T-cell (primary cell): ENCODE measurements around the gene FGF11. TPM values are rescaled to one million over a fixed set of nuclear protein-coding genes. Genes with fewer than 3 reads are reported as not detected.

Experiments
- ATAC-seq, 4 experiments: fragments of 200-7000 bp in 3 of 4; fragments of 150-1000 bp in 1 of 4; cut with Tn5 transposase; replicated peaks in 1 of 4; 1 replicate in 3 of 4; 2 replicates in 1 of 4; pipeline ENCODE4 v1.10.0; 2021; ENCODE audit warnings: moderate library complexity in 3 of 4, mild to moderate bottlenecking in 2 of 4, moderate number of reproducible peaks in 1 of 4
- CTCF ChIA-PET, 2 donors: fragments of 300-600 bp; sonication (Branson Sonifier 250); formaldehyde crosslinking; loops; one replicate each; lab custom pipeline; 2022; ENCODE audit warnings: antibody characterized with exemption in 2 of 2; lab: Charles Lee
- POLR2A ChIA-PET, 2 donors: fragments of 300-600 bp; sonication (Branson Sonifier 250); formaldehyde crosslinking; loops; one replicate each; lab custom pipeline; 2022; ENCODE audit warnings: antibody characterized with exemption in 2 of 2; lab: Charles Lee
- DNase-seq, 35 experiments: peaks; one replicate each; pipeline versions ENCODE4 v3.0.0 to v3.0.0-alpha.2; 2013 to 2023
- H3K27ac ChIP-seq: one replicate; pipeline ENCODE4 v1.5.1; 2013; ENCODE audit warnings: low read length
- H3K27me3 ChIP-seq, 2 experiments: replicated peaks in 1 of 2; 1 replicate in 1 of 2; 2 replicates in 1 of 2; pipeline versions ENCODE4 v1.6.1 to v1.7.0; 2013; ENCODE audit warnings: low read length in 1 of 2, mixed read lengths in 1 of 2; ENCODE audit not compliant: control insufficient read depth in 2 of 2, insufficient read depth in 2 of 2; ENCODE audit errors: extremely low read depth in 1 of 2
- H3K36me3 ChIP-seq, 2 donors: 1 replicate in 1 of 2; 2 replicates in 1 of 2; pipeline versions ENCODE4 v1.6.1 to v1.7.0; 2013; ENCODE audit warnings: low read length in 1 of 2; ENCODE audit not compliant: control insufficient read depth in 2 of 2, insufficient read depth in 1 of 2; ENCODE audit errors: extremely low read depth in 1 of 2
- H3K4me1 ChIP-seq, 2 experiments: 1 replicate in 1 of 2; 2 replicates in 1 of 2; pipeline versions ENCODE4 v1.6.1 to v1.7.0; 2013; ENCODE audit warnings: low read length in 2 of 2, mixed read lengths in 1 of 2; ENCODE audit not compliant: insufficient read depth in 2 of 2, control insufficient read depth in 1 of 2; ENCODE audit errors: extremely low read depth in 1 of 2
- H3K4me3 ChIP-seq, 2 donors: 1 replicate in 1 of 2; 2 replicates in 1 of 2; pipeline versions ENCODE4 v1.5.1 to v1.7.0; 2013; ENCODE audit warnings: mild to moderate bottlenecking in 2 of 2, low read length in 1 of 2, moderate library complexity in 1 of 2; ENCODE audit not compliant: control insufficient read depth in 1 of 2; ENCODE audit errors: extremely low read depth in 1 of 2
- H3K9me3 ChIP-seq: 2 replicates; pipeline ENCODE4 v1.7.0; 2013
- H3K27ac Mint-ChIP-seq, 2 donors: one replicate each; pipeline ENCODE4 v1.8.0; 2020 to 2021; ENCODE audit warnings: mild to moderate bottlenecking in 2 of 2, mixed read lengths in 2 of 2
- H3K27me3 Mint-ChIP-seq, 2 donors: one replicate each; pipeline ENCODE4 v1.8.0; 2021 to 2022; ENCODE audit warnings: mixed read lengths in 2 of 2
- H3K36me3 Mint-ChIP-seq: one replicate; pipeline ENCODE4 v1.8.0; 2021; ENCODE audit warnings: mixed read lengths
- H3K4me1 Mint-ChIP-seq, 3 donors: one replicate each; pipeline ENCODE4 v1.8.0; 2020 to 2022; ENCODE audit warnings: mixed read lengths in 3 of 3, mild to moderate bottlenecking in 1 of 3
- H3K4me3 Mint-ChIP-seq, 3 donors: one replicate each; pipeline ENCODE4 v1.8.0; 2020 to 2022; ENCODE audit warnings: mild to moderate bottlenecking in 3 of 3, mixed read lengths in 3 of 3, moderate library complexity in 3 of 3
- H3K9me3 Mint-ChIP-seq, 3 donors: one replicate each; pipeline ENCODE4 v1.8.0; 2020 to 2022; ENCODE audit warnings: mixed read lengths in 3 of 3
- WGBS: methylation state at CpG from one replicate; pipeline ENCODE4 v1.1.5; 2013; ENCODE audit warnings: missing lambda C conversion rate; ENCODE audit not compliant: insufficient coverage; 5-methylcytosine and 5-hydroxymethylcytosine counted together
- total RNA-seq, 35 experiments: library from RNA in 6 of 35; stranded (reverse) in 6 of 35; fragments of 120-200 nt in 1 of 35; gene quantifications; one replicate each; pipeline versions ENCODE4 v1.2.1 to v1.2.4 and lab custom pipeline; 2013 to 2026

Gene FGF11
- total RNA-seq, 5 donors from 2014 or later (not counting 1 experiment from before 2014, with no cell fraction given) = 2.4 to 4.2 (median 3.3) TPM

DNA sequence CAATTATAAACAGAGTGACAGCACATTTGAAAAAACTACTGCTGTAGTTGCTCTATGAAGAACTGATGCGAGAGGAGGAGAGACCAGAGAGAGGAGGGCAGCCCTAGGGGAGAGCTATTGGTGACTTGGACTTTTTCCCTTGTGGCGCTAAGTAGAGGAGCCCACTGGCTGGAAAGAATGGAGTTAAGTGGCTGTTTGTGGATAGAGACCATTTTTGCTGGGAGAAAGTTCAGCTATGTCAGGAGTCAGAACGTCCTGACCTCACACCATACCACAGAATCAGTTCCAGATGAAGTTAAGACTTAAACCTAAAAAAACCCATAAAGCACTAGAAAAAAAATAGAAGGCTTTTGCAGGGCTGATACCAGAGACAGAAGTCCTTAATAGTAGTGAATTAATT lies 46.9 kb downstream of the FGF11 start:
- Histone ChIP-seq H3K27me3 (no peaks in the 10 kb centered on the region), H3K27ac (no peak overlapping the region), H3K4me1 (peaks cover 35 to 66% of the 10 kb centered on the region in 2 experiments), H3K9me3 (no peaks in the 10 kb centered on the region), H3K36me3 (peaks cover 0 to 10% of the 10 kb centered on the region in 2 donors), H3K4me3 (peak overlapping the region; percentile 53 to 92)
- DNase-seq (no peak), ATAC-seq (no peak)
- Mint-ChIP-seq H3K9me3 (no peaks in the 10 kb centered on the region), H3K4me1 (peaks cover 78 to 86% (median 78%) of the 10 kb centered on the region in 3 donors), H3K4me3 (peak overlapping the region; percentile 77 to 98 (median 92)), H3K27me3 (no peaks in the 10 kb centered on the region), H3K36me3 (peaks cover 14% of the 10 kb centered on the region), H3K27ac (peak overlapping the region; percentile 63 to 75)
- CTCF ChIA-PET = interaction anchor here in 1 of 2 donors (1.1 to 1.2 kb wide), 2 partner anchors 75 to 82 kb away, joined by 3 to 5 read pairs; partner anchors contain the start of genes SENP3 and TMEM256
- POLR2A ChIA-PET = interaction anchor here (0.6 to 3.6 kb wide), 6 partner anchors 10 to 60 kb away, joined by 3 to 21 read pairs (median 3); partner anchors contain the start of gene TMEM102 (in 1 of the 2)
- WGBS = 82% methylated on average over 2 of the region's 3 CpGs

GRCh38 chr17:7490144-7490543 lies 50.8 kb downstream of the FGF11 start:
- no peak for ATAC-seq
- CTCF ChIA-PET = interaction anchor here in 1 of 2 donors (1.0 kb wide), 1 partner anchor 53 kb away, joined by 3 read pairs; no protein-coding TSS in a partner anchor

DNA sequence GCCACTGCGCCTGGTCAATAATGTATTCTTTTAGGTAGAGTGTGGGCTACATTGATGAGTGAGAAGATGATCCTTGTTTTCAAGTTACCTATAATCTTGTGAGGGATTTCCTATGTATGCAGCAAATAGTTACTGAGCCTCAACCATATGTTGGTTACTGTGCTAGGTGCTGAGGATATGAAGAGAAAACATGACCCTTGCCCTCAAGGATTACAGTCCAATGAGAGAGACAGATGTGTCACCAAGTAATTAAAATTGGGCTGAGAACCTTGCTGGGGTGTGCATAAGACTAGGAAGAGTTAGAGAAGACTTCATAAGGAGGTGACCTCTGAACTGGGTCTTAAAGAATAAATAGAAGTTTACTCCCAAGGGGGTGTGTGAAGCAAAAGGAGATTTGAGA lies 52.3 kb downstream of the FGF11 start:
- Histone ChIP-seq H3K27me3 (no peaks in the 10 kb centered on the region), H3K4me3 (no peak overlapping the region), H3K27ac (no peak overlapping the region), H3K36me3 (peaks cover 3 to 50% of the 10 kb centered on the region in 2 donors), H3K4me1 (peaks cover 22 to 43% of the 10 kb centered on the region in 2 experiments), H3K9me3 (no peaks in the 10 kb centered on the region)
- no peak for DNase-seq
- POLR2A ChIA-PET = interaction anchor here in 1 of 2 donors (0.6 kb wide), 1 partner anchor 61 kb away, joined by 4 read pairs; no protein-coding TSS in a partner anchor
- Mint-ChIP-seq H3K27me3 (no peaks in the 10 kb centered on the region), H3K36me3 (peaks cover 41% of the 10 kb centered on the region), H3K4me3 (no peak overlapping the region), H3K4me1 (peaks cover 63 to 68% (median 68%) of the 10 kb centered on the region in 3 donors), H3K27ac (peak overlapping the region in 1 of 2 donors; percentile 18), H3K9me3 (no peaks in the 10 kb centered on the region)
- CTCF ChIA-PET = no interaction called here
- ATAC-seq = no peak
- WGBS = 100% methylated on average over 1 of the region's 1 CpG

More at GRCh38 chr17:7490144-7490543, 50.8 kb downstream of the FGF11 start:
- peaks cover 32% of the 10 kb centered on the region for H3K36me3 Mint-ChIP-seq
- no peak overlapping the region for H3K27ac ChIP-seq
- H3K9me3 ChIP-seq = no peaks in the 10 kb centered on the region
- peaks cover 33 to 55% of the 10 kb centered on the region in 2 experiments for H3K4me1 ChIP-seq
- H3K9me3 Mint-ChIP-seq = no peaks in the 10 kb centered on the region
- peaks cover 71 to 80% (median 77%) of the 10 kb centered on the region in 3 donors for H3K4me1 Mint-ChIP-seq
- H3K27me3 ChIP-seq = no peaks in the 10 kb centered on the region
- no peak for DNase-seq
- peak overlapping the region in 1 of 2 donors; percentile 3 for H3K27ac Mint-ChIP-seq
- H3K4me3 Mint-ChIP-seq = no peak overlapping the region
- peaks cover 0 to 36% of the 10 kb centered on the region in 2 donors for H3K36me3 ChIP-seq
- H3K27me3 Mint-ChIP-seq = no peaks in the 10 kb centered on the region
- 71% methylated on average over 5 of the region's 8 CpGs for WGBS
- no peak overlapping the region for H3K4me3 ChIP-seq
- POLR2A ChIA-PET = interaction anchor here in 1 of 2 donors (0.9 kb wide), 1 partner anchor 23 kb away, joined by 4 read pairs; no protein-coding TSS in a partner anchor

- Mint-ChIP-seq H3K36me3 (peaks cover 50% of the 10 kb centered on the region), H3K27me3 (no peaks in the 10 kb centered on the region), H3K4me1 (peaks cover 43 to 48% (median 47%) of the 10 kb centered on the region in 3 donors), H3K9me3 (no peaks in the 10 kb centered on the region), H3K4me3 (no peak overlapping the region), H3K27ac (peak overlapping the region in 1 of 2 donors; percentile 40)
- Histone ChIP-seq H3K27ac (no peak overlapping the region), H3K4me3 (no peak overlapping the region), H3K36me3 (peaks cover 4 to 71% of the 10 kb centered on the region in 2 donors), H3K9me3 (no peaks in the 10 kb centered on the region), H3K4me1 (peaks cover 6 to 23% of the 10 kb centered on the region in 2 experiments), H3K27me3 (no peaks in the 10 kb centered on the region)
- WGBS = 86% methylated on average over 1 of the region's 3 CpGs
- ATAC-seq (no peak), DNase-seq (no peak)
- CTCF ChIA-PET = interaction anchor here in 1 of 2 donors (0.6 kb wide), 1 partner anchor 165 kb away, joined by 5 read pairs; no protein-coding TSS in a partner anchor
- POLR2A ChIA-PET = no interaction called here
Observed at GRCh38 chr17:7493941-7494340, 54.6 kb downstream of the FGF11 start.

Other genes starting within 250 kb of the FGF11 start
- 10 to 100 TPM in 2 of 5 donors, 1 to 10 TPM in 3; 8.1 to 13.6 (median 9.3) TPM for gene DLG4, start 219.7 kb upstream of the FGF11 start, total RNA-seq
- gene ACADVL, start 219.6 kb upstream of the FGF11 start, total RNA-seq = 100 to 1,000 TPM; 275 to 424 (median 385) TPM
- gene DVL2, start 205.0 kb upstream of the FGF11 start, total RNA-seq = 10 to 100 TPM; 48.2 to 76.3 (median 70.4) TPM
- 10 to 100 TPM; 13.3 to 51.6 (median 43.5) TPM for gene PHF23, start 200.1 kb upstream of the FGF11 start, total RNA-seq
- gene GABARAP, start 197.1 kb upstream of the FGF11 start, total RNA-seq = 100 to 1,000 TPM; 197 to 278 (median 276) TPM
- 100 to 1,000 TPM; 109 to 131 (median 125) TPM for gene CTDNEP1, start 187.8 kb upstream of the FGF11 start, total RNA-seq
- gene ELP5, start 187.3 kb upstream of the FGF11 start, total RNA-seq = 10 to 100 TPM; 29.8 to 35.9 (median 33.3) TPM
- 1 to 10 TPM; 2.4 to 5.9 (median 2.9) TPM for gene CLDN7, start 177.0 kb upstream of the FGF11 start, total RNA-seq
- gene SLC2A4, start 157.8 kb upstream of the FGF11 start, total RNA-seq = under 1 TPM in 1 of 5 donors, not detected in 4; 0.06 TPM
- gene YBX2, start 144.9 kb upstream of the FGF11 start, total RNA-seq = under 1 TPM in 4 of 5 donors, not detected in 1; 0.20 to 0.57 (median 0.45) TPM
- 100 to 1,000 TPM; 286 to 481 (median 306) TPM for gene EIF5A, start 131.9 kb upstream of the FGF11 start, total RNA-seq
- 100 to 1,000 TPM; 114 to 129 (median 125) TPM for gene GPS2, start 124.2 kb upstream of the FGF11 start, total RNA-seq
- gene NEURL4, start 110.2 kb upstream of the FGF11 start, total RNA-seq = 10 to 100 TPM; 49.5 to 90.2 (median 80.0) TPM
- 100 to 1,000 TPM; 531 to 781 (median 649) TPM for gene ACAP1, start 103.0 kb upstream of the FGF11 start, total RNA-seq
- gene KCTD11, start 87.3 kb upstream of the FGF11 start, total RNA-seq = 1 to 10 TPM; 2.4 to 7.3 (median 4.8) TPM
- gene TMEM95, start 84.4 kb upstream of the FGF11 start, total RNA-seq = not detected
- 10 to 100 TPM in 3 of 5 donors, 1 to 10 TPM in 2; 5.7 to 18.3 (median 16.0) TPM for gene TNK1, start 58.4 kb upstream of the FGF11 start, total RNA-seq
- gene PLSCR3, start 45.0 kb upstream of the FGF11 start, total RNA-seq = 100 to 1,000 TPM; 101 to 145 (median 140) TPM
- gene TMEM256, start 35.4 kb upstream of the FGF11 start, total RNA-seq = 10 to 100 TPM; 28.7 to 48.9 (median 45.6) TPM
- 1 to 10 TPM; 6.8 to 8.9 (median 8.4) TPM for gene NLGN2, start 31.7 kb upstream of the FGF11 start, total RNA-seq
- not detected for gene SPEM1, start 19.2 kb upstream of the FGF11 start, total RNA-seq
- gene SPEM2, start 13.9 kb upstream of the FGF11 start, total RNA-seq = not detected
- gene SPEM3, start 10.7 kb upstream of the FGF11 start, total RNA-seq = not detected
- gene TMEM102, start 4.1 kb upstream of the FGF11 start, total RNA-seq = 10 to 100 TPM in 3 of 5 donors, 1 to 10 TPM in 2; 8.8 to 26.9 (median 23.5) TPM
- 10 to 100 TPM in 3 of 5 donors, 1 to 10 TPM in 2; 6.6 to 12.0 (median 11.0) TPM for gene CHRNB1, start 5.5 kb downstream of the FGF11 start, total RNA-seq
- gene ZBTB4, start 40.1 kb downstream of the FGF11 start, total RNA-seq = 10 to 100 TPM; 64.0 to 86.6 (median 82.7) TPM
- not detected for gene SLC35G6, start 41.9 kb downstream of the FGF11 start, total RNA-seq
- 100 to 1,000 TPM; 198 to 444 (median 212) TPM for gene POLR2A, start 44.9 kb downstream of the FGF11 start, total RNA-seq
- 10 to 100 TPM; 38.3 to 72.8 (median 61.4) TPM for gene TNFSF12, start 109.5 kb downstream of the FGF11 start, total RNA-seq
- 1 to 10 TPM; 1.3 to 5.6 (median 4.6) TPM for gene TNFSF13, start 119.2 kb downstream of the FGF11 start, total RNA-seq
- 10 to 100 TPM; 38.7 to 43.3 (median 42.6) TPM for gene SENP3, start 122.4 kb downstream of the FGF11 start, total RNA-seq
- 1 to 10 TPM in 3 of 5 donors, not detected in 2; 4.4 to 7.0 (median 5.5) TPM for gene CD68, start 140.1 kb downstream of the FGF11 start, total RNA-seq
- 10 to 100 TPM; 27.0 to 31.4 (median 28.6) TPM for gene MPDU1, start 144.3 kb downstream of the FGF11 start, total RNA-seq
- 1 to 10 TPM in 2 of 5 donors, under 1 TPM in 1, not detected in 2; 0.70 to 1.2 (median 1.1) TPM for gene SOX15, start 150.6 kb downstream of the FGF11 start, total RNA-seq
- 10 to 100 TPM; 25.4 to 44.7 (median 40.5) TPM for gene FXR2, start 175.4 kb downstream of the FGF11 start, total RNA-seq
- gene SAT2, start 188.3 kb downstream of the FGF11 start, total RNA-seq = 10 to 100 TPM; 53.2 to 68.8 (median 58.5) TPM
- not detected for gene SHBG, start 190.6 kb downstream of the FGF11 start, total RNA-seq
- under 1 TPM in 4 of 5 donors, not detected in 1; 0.07 to 0.57 (median 0.43) TPM for gene ATP1B2, start 211.4 kb downstream of the FGF11 start, total RNA-seq
- 100 to 1,000 TPM in 2 of 5 donors, 10 to 100 TPM in 3; 65.1 to 108 (median 93.5) TPM for gene TP53, start 248.0 kb downstream of the FGF11 start, total RNA-seq
- 10 to 100 TPM in 3 of 5 donors, 1 to 10 TPM in 2; 8.0 to 14.6 (median 13.1) TPM for gene WRAP53, start 249.0 kb downstream of the FGF11 start, total RNA-seq